Activated naive CD8-positive, alpha-beta T cell (primary cell): Measurements from ENCODE around the gene SPON1.

Experiments
- H3K27ac Mint-ChIP-seq: one replicate; pipeline ENCODE4 v1.8.0; 2021; ENCODE audit warnings: mixed read lengths
- H3K27me3 Mint-ChIP-seq: one replicate; pipeline ENCODE4 v1.8.0; 2021; ENCODE audit warnings: mixed read lengths
- H3K36me3 Mint-ChIP-seq: one replicate; pipeline ENCODE4 v1.8.0; 2021; ENCODE audit warnings: mixed read lengths
- H3K4me1 Mint-ChIP-seq: one replicate; pipeline ENCODE4 v1.8.0; 2021; ENCODE audit warnings: low read depth, mixed read lengths
- H3K4me3 Mint-ChIP-seq: one replicate; pipeline ENCODE4 v1.8.0; 2021; ENCODE audit warnings: mild to moderate bottlenecking, mixed read lengths
- H3K9me3 Mint-ChIP-seq: one replicate; pipeline ENCODE4 v1.8.0; 2021; ENCODE audit warnings: low read depth, mixed read lengths

The SPON1 gene

GRCh38 chr11:14190992-14191778, 228.7 kb downstream of the SPON1 start:
- Mint-ChIP-seq H3K27ac (no peak overlapping the region), H3K9me3 (no peaks in the 10 kb centered on the region), H3K4me3 (no peak overlapping the region), H3K36me3 (peaks cover 5% of the 10 kb centered on the region), H3K4me1 (no peaks in the 10 kb centered on the region), H3K27me3 (peaks cover 1% of the 10 kb centered on the region)

DNA sequence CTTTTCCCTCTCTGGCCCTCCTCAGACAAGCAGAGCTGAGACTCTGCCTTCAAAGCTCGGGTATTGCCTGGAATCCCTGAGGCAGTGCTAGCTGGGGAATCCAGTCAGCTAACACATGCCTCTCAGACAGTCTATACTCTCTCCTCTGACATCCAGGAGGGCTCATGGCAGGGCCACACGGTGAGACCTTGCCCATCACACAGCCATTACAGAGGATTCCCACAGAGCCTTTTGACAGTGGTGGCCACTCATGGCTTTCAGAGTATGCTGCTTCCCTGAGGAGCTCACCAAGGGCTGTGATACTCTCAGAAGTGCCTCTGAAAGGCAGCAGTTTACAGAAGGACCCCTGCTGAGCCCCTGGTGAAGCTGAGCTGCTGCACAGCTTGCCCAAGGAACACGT, 231.1 kb downstream of the SPON1 start:
- H3K27ac Mint-ChIP-seq = no peak overlapping the region
- H3K27me3 Mint-ChIP-seq = peaks cover 1% of the 10 kb centered on the region
- no peak overlapping the region for H3K4me3 Mint-ChIP-seq
- no peaks in the 10 kb centered on the region for H3K9me3 Mint-ChIP-seq
- peaks cover 4% of the 10 kb centered on the region for H3K36me3 Mint-ChIP-seq
- H3K4me1 Mint-ChIP-seq = no peaks in the 10 kb centered on the region

DNA sequence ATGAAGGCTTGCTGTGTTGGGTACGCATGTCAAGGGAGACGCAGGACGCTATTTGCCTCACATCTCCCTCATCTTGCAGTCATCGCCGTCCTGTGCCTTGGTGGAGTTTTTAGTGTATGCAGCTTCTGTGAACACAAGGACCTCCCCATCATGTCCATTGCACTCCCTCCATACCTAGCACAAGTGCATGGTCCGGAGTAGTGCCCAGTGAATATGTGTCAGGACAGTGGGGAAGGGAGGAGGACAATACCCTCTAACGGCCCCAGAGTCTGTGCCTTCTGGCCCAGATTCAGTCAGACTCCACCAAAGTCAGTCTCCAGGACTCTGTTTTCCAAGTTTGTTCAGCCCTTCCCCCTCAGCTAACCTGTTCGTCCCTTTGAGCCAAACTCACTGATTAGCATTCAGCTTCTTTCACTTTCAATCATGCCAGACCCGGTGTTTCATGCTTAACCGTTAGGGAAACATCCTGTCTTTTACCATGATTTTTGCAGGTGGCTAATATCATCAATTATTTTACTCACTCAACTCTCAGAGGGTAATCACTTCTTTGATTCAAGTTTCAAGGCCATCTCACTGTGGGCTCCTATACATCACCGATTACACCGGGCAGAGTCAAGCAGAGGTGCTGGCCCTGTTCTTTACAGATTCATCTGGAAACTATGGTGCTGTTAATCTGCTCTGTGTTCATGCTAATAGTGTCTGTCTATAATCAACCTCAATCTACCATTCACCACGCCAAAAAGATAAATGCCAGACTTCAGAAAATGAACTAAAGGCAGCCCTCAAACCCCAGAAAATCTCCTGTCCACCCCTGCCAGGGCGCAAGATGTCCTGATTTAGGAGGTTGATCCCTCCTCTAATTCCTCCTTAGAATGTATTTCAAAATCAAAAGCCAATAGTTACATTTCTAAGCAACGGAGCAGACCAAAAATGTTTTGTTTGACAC, 240.0 kb downstream of the SPON1 start:
- peaks cover 2% of the 10 kb centered on the region for H3K36me3 Mint-ChIP-seq
- no peak overlapping the region for H3K27ac Mint-ChIP-seq
- no peaks in the 10 kb centered on the region for H3K4me1 Mint-ChIP-seq
- H3K9me3 Mint-ChIP-seq = peaks cover 4% of the 10 kb centered on the region
- no peaks in the 10 kb centered on the region for H3K27me3 Mint-ChIP-seq
- H3K4me3 Mint-ChIP-seq = no peak overlapping the region

DNA sequence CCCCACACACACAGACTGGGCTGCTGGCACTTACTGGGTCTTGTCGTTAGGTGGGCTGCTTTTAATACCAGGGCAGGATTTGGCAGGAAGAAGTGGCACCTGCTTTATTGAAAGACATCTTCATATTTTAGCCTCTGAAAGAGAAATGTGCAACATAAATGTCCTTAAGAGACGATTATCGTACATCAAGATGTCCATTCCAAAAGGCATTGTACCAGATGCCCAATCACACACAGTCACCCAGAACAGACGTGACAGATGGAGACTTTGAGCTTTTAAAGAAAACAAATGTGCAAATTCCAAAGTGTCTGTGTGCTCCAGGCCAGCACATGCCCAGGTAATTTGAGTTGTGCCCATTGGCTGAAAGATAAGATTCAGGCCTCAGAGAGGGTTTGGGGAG, 240.8 kb downstream of the SPON1 start:
- Mint-ChIP-seq H3K27ac (no peak overlapping the region), H3K27me3 (no peaks in the 10 kb centered on the region), H3K4me3 (no peak overlapping the region), H3K4me1 (no peaks in the 10 kb centered on the region), H3K36me3 (peaks cover 2% of the 10 kb centered on the region), H3K9me3 (peaks cover 4% of the 10 kb centered on the region)

DNA sequence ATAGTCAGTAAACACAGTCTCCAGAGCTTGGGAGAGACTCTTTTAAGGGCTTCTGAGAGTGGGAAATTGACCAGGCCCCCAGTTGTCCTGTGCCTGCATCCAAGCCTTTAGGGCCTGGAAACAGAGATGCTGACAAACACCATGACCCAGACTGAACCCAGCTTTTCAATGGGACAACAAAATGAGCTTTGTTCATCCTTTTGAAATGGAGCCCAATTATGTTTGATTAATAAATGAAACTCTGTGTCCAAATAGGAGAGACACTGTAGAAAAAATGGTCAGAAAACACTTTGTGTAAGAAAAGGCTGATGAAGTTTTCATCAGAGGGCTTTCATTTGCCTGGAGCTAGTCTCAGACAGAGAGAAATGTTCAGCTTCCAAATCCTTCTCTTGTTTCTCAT, 250.5 kb downstream of the SPON1 start:
- H3K4me3 Mint-ChIP-seq = no peak overlapping the region
- H3K27ac Mint-ChIP-seq = no peak overlapping the region
- H3K9me3 Mint-ChIP-seq = no peaks in the 10 kb centered on the region
- H3K36me3 Mint-ChIP-seq = no peaks in the 10 kb centered on the region
- H3K27me3 Mint-ChIP-seq = no peaks in the 10 kb centered on the region
- no peaks in the 10 kb centered on the region for H3K4me1 Mint-ChIP-seq

GRCh38 chr11:14218728-14219127, 256.2 kb downstream of the SPON1 start:
- Mint-ChIP-seq H3K27me3 (no peaks in the 10 kb centered on the region), H3K4me1 (no peaks in the 10 kb centered on the region), H3K36me3 (no peaks in the 10 kb centered on the region), H3K4me3 (no peak overlapping the region), H3K27ac (no peak overlapping the region), H3K9me3 (no peaks in the 10 kb centered on the region)

DNA sequence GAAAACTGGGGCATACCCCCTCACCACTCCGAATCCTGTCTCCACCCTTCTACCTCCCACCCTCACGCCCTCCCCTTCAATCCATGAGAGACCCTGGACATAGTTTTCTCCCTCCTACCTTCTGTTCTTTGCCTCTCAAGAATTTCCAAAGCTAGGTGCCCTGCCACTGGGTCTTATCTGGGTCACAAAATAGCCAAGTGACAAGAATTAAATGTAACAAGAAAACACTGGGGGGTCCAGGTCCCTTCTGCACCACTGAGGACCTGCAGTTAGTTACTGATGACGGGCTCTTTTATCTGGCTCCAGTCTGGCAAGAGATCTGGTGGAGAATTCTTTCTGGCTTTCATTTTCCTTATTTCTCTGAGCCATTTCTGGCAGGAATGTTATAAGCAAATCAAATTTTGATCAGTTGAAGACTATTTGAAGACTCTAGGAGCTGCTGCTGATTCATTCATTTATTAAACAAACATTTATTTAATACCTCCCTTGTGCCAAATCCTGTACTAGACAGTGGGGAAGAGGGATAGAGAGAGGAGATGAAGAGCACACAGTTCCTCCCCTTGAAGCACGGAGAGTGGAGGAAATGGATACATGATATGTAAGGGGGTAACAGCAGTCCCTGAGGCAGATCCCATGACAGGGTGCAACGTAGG, 261.2 kb downstream of the SPON1 start:
- Mint-ChIP-seq H3K4me1 (no peaks in the 10 kb centered on the region), H3K27ac (no peak overlapping the region), H3K36me3 (peaks cover 3% of the 10 kb centered on the region), H3K9me3 (no peaks in the 10 kb centered on the region), H3K4me3 (no peak overlapping the region), H3K27me3 (no peaks in the 10 kb centered on the region)

DNA sequence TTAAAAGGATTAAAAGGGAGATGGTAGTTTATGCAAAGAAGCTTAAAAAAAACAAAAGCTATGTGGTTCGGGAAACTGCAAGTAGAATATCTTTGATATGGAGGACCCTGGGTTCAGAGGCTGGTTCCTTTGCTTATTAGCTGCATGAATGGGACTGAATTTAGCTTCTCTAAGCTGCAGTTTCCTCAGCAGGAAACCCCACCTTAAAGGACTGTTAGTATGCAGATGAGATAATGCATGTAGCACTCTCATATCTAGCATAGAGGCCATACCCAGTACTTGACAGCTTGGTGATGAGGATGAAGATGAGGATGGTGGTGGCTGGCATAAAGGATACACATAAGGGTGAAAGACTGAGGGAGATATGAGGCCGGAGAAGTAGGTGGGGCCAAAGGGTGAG, 261.9 kb downstream of the SPON1 start:
- Mint-ChIP-seq H3K27ac (no peak overlapping the region), H3K4me1 (no peaks in the 10 kb centered on the region), H3K36me3 (peaks cover 3% of the 10 kb centered on the region), H3K4me3 (no peak overlapping the region), H3K27me3 (no peaks in the 10 kb centered on the region), H3K9me3 (no peaks in the 10 kb centered on the region)

DNA sequence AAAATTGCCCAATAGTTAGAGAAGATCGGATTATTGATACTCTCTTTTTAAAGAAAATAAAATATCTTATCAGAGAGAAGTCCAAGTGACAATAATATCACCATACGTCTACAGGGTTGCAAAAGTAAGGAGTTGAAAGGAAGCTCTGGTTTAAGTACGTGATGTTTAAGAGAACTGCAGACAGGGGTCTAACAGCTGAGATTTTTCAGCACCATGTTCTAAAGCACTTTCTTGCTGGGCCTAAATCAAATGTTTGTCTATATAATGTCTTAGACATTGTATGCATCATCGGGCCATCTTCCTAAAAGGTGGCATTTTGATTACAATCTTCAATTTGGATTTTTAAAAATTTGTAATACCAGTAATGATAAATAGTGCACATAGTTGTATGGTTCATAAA, 263.1 kb downstream of the SPON1 start:
- Mint-ChIP-seq H3K9me3 (no peaks in the 10 kb centered on the region), H3K27me3 (no peaks in the 10 kb centered on the region), H3K27ac (no peak overlapping the region), H3K4me3 (no peak overlapping the region), H3K36me3 (peaks cover 3% of the 10 kb centered on the region), H3K4me1 (no peaks in the 10 kb centered on the region)

DNA sequence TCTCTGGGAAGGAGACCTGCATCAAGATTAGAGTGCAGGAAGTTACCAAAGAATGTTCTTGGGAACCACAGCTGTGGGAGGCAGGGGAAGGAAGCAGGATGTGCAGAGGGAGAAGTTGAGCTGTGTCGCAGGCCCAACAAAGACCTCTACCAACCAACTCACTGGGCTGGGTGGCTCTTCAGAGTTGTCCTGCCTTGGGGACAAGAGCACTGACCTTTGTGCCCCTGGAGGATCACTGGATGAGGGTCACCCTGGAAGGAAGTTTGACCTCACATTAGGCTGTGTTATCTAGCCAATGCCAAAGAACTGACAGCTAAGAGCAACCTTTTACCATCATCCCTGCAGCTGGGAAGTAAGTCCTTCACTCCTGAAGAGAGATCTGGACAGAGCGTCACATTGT, 265.8 kb downstream of the SPON1 start:
- Mint-ChIP-seq H3K4me3 (no peak overlapping the region), H3K9me3 (no peaks in the 10 kb centered on the region), H3K4me1 (no peaks in the 10 kb centered on the region)

GRCh38 chr11:14229472-14229871, 266.9 kb downstream of the SPON1 start:
- Mint-ChIP-seq H3K4me3 (no peak overlapping the region), H3K9me3 (no peaks in the 10 kb centered on the region), H3K27ac (no peak overlapping the region), H3K4me1 (no peaks in the 10 kb centered on the region), H3K27me3 (no peaks in the 10 kb centered on the region), H3K36me3 (peaks cover 3% of the 10 kb centered on the region)

More for the DNA sequence above, 265.8 kb downstream of the SPON1 start:
- Mint-ChIP-seq H3K27ac (no peak overlapping the region), H3K27me3 (no peaks in the 10 kb centered on the region), H3K36me3 (peaks cover 3% of the 10 kb centered on the region)

- Mint-ChIP-seq H3K4me3 (no peak overlapping the region), H3K4me1 (no peaks in the 10 kb centered on the region), H3K27me3 (no peaks in the 10 kb centered on the region), H3K9me3 (no peaks in the 10 kb centered on the region), H3K27ac (no peak overlapping the region), H3K36me3 (peaks cover 3% of the 10 kb centered on the region)
Measured at GRCh38 chr11:14230407-14230806, 267.9 kb downstream of the SPON1 start.

GRCh38 chr11:14232652-14233051, 270.1 kb downstream of the SPON1 start:
- Mint-ChIP-seq H3K9me3 (no peaks in the 10 kb centered on the region), H3K27ac (no peak overlapping the region), H3K27me3 (no peaks in the 10 kb centered on the region), H3K4me3 (no peak overlapping the region), H3K4me1 (no peaks in the 10 kb centered on the region), H3K36me3 (no peaks in the 10 kb centered on the region)

- Mint-ChIP-seq H3K36me3 (no peaks in the 10 kb centered on the region), H3K9me3 (no peaks in the 10 kb centered on the region), H3K4me3 (no peak overlapping the region), H3K4me1 (no peaks in the 10 kb centered on the region), H3K27ac (no peak overlapping the region), H3K27me3 (no peaks in the 10 kb centered on the region)
Measured at GRCh38 chr11:14234446-14234845, 271.9 kb downstream of the SPON1 start.

- H3K27me3 Mint-ChIP-seq = no peaks in the 10 kb centered on the region
- H3K36me3 Mint-ChIP-seq = no peaks in the 10 kb centered on the region
- H3K27ac Mint-ChIP-seq = no peak overlapping the region
- H3K4me3 Mint-ChIP-seq = no peak overlapping the region
- no peaks in the 10 kb centered on the region for H3K4me1 Mint-ChIP-seq
- no peaks in the 10 kb centered on the region for H3K9me3 Mint-ChIP-seq
Measured at GRCh38 chr11:14235701-14236100, 273.2 kb downstream of the SPON1 start.
